Placental epithelial cell (primary cell): Measurements from ENCODE around the gene CD300C. TPM values are rescaled to one million over a fixed set of nuclear protein-coding genes. Genes with fewer than 3 reads are reported as not detected.

ENCODE experiments used
- total RNA-seq: library from RNA; depleted of rRNA; stranded (reverse); fragments of >200 nt; gene quantifications from 2 replicates; pipeline ENCODE4 v1.2.3, GENCODE V29; 2012

CD300C gene
- not detected in 2 replicates for total RNA-seq

DNA sequence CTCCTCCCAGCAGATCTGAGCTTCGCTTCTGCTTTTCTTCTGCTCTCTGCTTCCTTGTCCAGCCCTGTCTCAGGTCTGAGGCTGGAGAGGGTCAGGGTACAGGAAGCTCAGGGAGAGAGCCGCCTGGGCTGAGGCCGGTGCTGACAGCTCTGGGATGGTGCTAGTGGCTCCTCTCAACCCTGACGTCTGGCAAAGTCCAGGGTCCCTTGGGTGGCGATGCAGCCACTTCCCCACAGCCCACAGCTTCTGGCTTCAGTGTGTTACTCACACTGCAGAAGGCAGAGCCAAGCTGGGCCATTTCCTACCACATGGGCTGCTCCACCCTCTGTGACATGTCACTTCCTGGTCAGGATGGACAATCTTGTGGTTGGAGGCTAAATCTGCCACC, at the start of gene CD300C:
Gene CD300C, minus strand, starts transcription at position 273 of the 388 bp plus-strand sequence. CDS start 333 bp downstream, outside the sequence.

DNA sequence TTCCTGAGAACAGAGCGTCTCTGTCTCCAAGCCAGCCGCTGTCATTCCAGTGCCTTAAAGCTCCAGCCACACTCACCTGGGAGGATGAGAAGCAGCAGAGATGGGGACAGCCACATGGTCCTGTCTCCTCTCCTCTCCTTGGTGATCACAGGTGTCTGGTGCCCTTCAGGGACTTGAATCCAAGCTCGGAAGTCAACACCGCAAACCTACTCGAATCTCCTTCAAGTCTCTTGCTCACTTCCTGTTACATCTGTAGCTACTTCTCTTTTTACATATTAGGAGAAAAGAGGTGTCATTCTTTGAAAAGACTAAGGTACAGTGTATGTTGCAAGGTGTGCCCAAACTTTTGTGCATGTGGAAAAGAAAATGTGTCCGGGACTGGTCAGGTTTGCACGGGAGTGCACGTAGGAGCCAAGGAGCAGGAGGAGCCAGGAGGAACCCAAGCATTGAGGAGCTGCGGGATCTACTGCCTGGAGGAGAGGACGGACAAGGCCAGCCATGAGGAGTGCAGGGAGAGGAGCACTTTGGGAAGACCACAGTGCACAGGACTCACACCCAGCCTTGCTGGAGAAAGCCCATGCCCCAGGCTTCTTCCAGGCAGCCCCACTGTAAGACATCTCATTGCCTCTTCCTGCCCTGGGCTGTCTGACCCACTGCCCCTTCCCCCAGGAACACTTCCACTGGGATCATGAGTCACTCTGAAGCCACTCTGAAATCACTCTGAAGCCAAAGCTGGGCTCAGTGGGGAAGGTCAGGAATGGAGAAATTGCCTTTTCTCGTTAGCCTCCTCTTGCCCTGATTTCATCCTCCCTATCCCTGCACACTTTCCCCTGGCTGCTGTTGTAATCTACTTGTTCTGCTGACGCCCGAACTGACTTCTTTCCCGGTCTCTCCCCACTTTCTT, 46.4 kb upstream of the CD300C start, which contains the start of gene CD300LD:
Gene CD300LD, minus strand, starts transcription at position 197 of the 904 bp plus-strand sequence. Its CDS starts 81 bp downstream, at position 116.

DNA sequence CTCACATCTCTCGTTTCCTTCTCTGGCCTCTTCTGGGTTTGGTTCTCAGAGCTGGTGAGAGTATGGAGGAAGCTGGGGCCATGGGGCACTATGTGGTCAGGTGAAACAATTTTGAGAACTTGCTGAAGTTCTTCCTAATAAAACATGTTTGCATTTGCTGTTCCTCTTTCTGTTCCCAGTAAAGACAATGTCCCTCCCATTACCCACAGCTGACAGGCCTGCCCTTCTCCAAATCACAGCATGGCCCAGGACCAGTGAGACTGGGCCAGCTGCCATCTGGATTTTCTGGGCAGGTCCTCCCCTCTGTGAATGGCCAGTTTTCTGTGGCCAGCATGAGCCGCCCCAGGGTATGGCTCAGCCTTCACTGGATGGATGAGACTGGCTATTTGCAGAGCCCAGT, 21.5 kb upstream of the CD300C start, which contains the start of gene CD300H:
Gene CD300H, minus strand, starts transcription at position 113 of the 400 bp plus-strand sequence.

DNA sequence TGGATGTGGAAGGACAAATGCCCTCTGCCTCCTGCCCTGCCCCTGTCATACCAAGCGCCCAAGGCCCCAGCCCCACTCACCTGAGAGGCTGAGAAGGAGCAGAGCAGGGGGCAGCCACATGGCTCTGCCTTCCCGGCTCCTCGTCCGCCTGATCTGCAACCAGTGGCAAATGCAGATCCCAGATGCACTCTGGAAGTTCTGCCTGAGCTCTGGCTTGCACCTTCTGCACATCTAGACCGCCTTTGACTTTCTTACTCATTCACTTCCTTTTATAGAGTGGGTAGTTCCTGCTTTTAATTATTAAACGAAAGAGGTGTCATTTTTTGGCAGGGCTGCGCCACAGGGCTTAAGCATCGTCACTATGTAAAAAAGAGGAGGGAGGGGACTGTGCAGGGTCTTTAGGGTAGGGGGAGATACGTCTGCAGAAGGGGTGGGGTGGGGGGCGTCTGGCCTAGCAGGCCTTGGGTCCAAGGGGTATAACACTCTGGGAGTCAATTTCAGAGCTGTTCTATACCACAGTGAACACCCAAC, 14.6 kb downstream of the CD300C start, which contains the start of gene CD300LB:
Gene CD300LB, minus strand, starts transcription at position 245 of the 531 bp plus-strand sequence. Its CDS starts 125 bp downstream, at position 120.

Other genes starting within 250 kb of the CD300C start
- not detected in 2 replicates for gene KIF19, start 219.9 kb downstream of the CD300C start, total RNA-seq
- gene BTBD17, start 184.2 kb downstream of the CD300C start, total RNA-seq, result not detected in 2 replicates
- gene GPR142, start 178.6 kb downstream of the CD300C start, total RNA-seq, result not detected in 2 replicates
- gene GPRC5C, start 114.0 kb downstream of the CD300C start, total RNA-seq, result 2.0 and 2.8 TPM in 2 replicates
- not detected in 2 replicates for gene CD300A, start 79.5 kb downstream of the CD300C start, total RNA-seq
- not detected in 2 replicates for gene CD300LB, start 14.6 kb downstream of the CD300C start, total RNA-seq
- gene CD300H, start 21.4 kb upstream of the CD300C start, total RNA-seq, result not detected in 2 replicates
- not detected in 2 replicates for gene CD300LD, start 46.2 kb upstream of the CD300C start, total RNA-seq
- not detected in 2 replicates for gene CD300E, start 77.6 kb upstream of the CD300C start, total RNA-seq
- not detected in 2 replicates for gene CD300LF, start 166.8 kb upstream of the CD300C start, total RNA-seq
- gene RAB37, start 191.1 kb upstream of the CD300C start, total RNA-seq, result under 0.01 TPM in 1 of 2 replicates, not detected in the other
- gene NHERF1, start 202.5 kb upstream of the CD300C start, total RNA-seq, result 22.0 and 24.5 TPM in 2 replicates
- 34.2 and 45.9 TPM in 2 replicates for gene NAT9, start 230.2 kb upstream of the CD300C start, total RNA-seq